Kidney epithelial cell (primary cell): ENCODE results near the gene WDR70. TPM values are rescaled to one million over a fixed set of nuclear protein-coding genes. Genes with fewer than 3 reads are reported as not detected.
"Not testable (repeated sequence)": the region's sequence is repeated elsewhere in the genome, so short reads cannot be mapped to it uniquely, and the experiment has no call there.

Source experiments
- DNase-seq: peaks from one replicate; pipeline ENCODE4 v3.0.0-alpha.2; 2010; ENCODE audit warnings: low read depth
- H3K27me3 ChIP-seq: 2 replicates; pipeline ENCODE4 v1.6.0; 2011; ENCODE audit warnings: low read length; ENCODE audit not compliant: control insufficient read depth, insufficient read depth
- H3K36me3 ChIP-seq: 2 replicates; pipeline ENCODE4 v1.5.1; 2011; ENCODE audit warnings: low read length; ENCODE audit not compliant: control insufficient read depth, insufficient read depth
- H3K4me3 ChIP-seq: 2 replicates; pipeline ENCODE4 v1.5.1; 2011; ENCODE audit warnings: low read depth, mild to moderate bottlenecking, control low read depth, low read length
- total RNA-seq: library from RNA; depleted of rRNA; stranded (reverse); fragments of >200 nt; gene quantifications from 2 replicates; pipeline ENCODE4 v1.2.3, GENCODE V29; 2015
- TF ChIP-seq, protein P1 (sequence below): IDR thresholded peaks from 2 replicates; pipeline ENCODE4 v1.5.1; 2011; ENCODE audit warnings: mild to moderate bottlenecking, moderate library complexity, low read length, control low read depth, inconsistent platforms; ENCODE audit not compliant: insufficient read depth, poor library complexity, severe bottlenecking

WDR70 gene
- total RNA-seq, 1 donor from 2014 or later = 19.6 TPM

DNA sequence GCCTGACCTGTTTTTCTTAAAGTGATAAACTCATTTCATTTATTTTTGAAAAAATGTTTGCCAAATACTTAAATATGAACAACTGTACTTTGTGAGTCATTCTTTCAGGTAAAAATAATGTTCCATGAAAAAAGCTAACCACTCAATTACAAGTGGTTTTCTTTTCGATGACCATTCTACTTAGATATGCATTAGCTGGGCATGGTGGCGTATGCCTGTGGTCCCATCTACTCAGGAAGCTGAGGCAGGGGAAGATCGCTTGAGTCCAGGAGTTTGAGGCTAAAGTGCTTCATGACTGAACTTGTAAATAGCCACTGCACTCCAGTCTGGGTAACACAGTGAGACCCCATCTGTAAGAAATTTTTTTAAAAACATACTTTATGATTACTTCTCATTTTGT, 4.0 kb upstream of the WDR70 start:
- Histone ChIP-seq H3K4me3 (no peak overlapping the region), H3K36me3 (no peaks in the 10 kb centered on the region), H3K27me3 (no peaks in the 10 kb centered on the region)
- TF ChIP-seq, protein P1, sequence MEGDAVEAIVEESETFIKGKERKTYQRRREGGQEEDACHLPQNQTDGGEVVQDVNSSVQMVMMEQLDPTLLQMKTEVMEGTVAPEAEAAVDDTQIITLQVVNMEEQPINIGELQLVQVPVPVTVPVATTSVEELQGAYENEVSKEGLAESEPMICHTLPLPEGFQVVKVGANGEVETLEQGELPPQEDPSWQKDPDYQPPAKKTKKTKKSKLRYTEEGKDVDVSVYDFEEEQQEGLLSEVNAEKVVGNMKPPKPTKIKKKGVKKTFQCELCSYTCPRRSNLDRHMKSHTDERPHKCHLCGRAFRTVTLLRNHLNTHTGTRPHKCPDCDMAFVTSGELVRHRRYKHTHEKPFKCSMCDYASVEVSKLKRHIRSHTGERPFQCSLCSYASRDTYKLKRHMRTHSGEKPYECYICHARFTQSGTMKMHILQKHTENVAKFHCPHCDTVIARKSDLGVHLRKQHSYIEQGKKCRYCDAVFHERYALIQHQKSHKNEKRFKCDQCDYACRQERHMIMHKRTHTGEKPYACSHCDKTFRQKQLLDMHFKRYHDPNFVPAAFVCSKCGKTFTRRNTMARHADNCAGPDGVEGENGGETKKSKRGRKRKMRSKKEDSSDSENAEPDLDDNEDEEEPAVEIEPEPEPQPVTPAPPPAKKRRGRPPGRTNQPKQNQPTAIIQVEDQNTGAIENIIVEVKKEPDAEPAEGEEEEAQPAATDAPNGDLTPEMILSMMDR = no peak
- no peak for DNase-seq

DNA sequence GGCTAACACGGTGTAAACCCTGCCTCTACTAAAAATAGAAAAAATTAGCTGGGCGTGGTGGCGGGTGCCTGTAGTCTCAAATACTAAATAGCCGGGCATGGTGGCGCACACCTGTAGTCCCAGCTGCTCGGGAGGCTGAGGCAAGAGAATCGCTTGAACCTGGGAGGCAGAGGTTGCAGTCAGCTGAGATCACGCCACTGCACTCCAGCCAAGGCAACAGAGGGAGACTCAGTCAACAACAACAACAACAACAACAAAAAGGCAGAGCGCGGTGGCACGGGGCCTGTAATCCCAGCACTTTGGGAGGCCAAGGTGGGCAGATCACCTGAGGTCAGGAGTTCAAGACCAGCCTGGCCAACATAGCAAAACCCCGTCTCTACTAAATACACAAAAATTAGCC, 1.1 kb upstream of the WDR70 start:
- DNase-seq, H3K36me3 ChIP-seq, H3K4me3 ChIP-seq, H3K27me3 ChIP-seq: not testable (repeated sequence)

DNA sequence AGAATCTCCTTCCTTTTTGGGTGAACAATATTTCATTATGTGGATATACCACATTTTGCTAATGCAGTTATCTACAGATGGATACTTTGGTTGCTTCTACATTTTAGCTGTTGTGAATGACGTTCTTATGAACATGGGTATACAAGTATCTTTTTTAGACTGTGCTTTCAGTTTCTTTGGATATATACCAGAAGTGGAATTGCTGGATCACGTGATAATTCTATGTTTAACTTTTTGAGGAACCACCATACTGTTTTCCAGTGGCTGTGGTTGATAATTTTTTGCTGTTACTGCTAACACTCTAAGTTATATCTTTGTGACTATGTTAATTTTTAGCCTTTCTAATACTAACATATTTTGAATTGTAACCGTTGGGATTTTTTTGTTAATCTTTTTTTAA, 12.5 kb downstream of the WDR70 start:
- no peak overlapping the region for H3K4me3 ChIP-seq
- TF ChIP-seq, protein P1 = no peak

GRCh38 chr5:37396352-37396751, 17.2 kb downstream of the WDR70 start:
- no peaks in the 10 kb centered on the region for H3K27me3 ChIP-seq
- H3K4me3 ChIP-seq = no peak overlapping the region
- TF ChIP-seq, protein P1 = no peak
- no peaks in the 10 kb centered on the region for H3K36me3 ChIP-seq
- DNase-seq = no peak

More for the DNA sequence above, 12.5 kb downstream of the WDR70 start:
- no peak for DNase-seq
- H3K36me3 ChIP-seq = no peaks in the 10 kb centered on the region
- no peaks in the 10 kb centered on the region for H3K27me3 ChIP-seq

DNA sequence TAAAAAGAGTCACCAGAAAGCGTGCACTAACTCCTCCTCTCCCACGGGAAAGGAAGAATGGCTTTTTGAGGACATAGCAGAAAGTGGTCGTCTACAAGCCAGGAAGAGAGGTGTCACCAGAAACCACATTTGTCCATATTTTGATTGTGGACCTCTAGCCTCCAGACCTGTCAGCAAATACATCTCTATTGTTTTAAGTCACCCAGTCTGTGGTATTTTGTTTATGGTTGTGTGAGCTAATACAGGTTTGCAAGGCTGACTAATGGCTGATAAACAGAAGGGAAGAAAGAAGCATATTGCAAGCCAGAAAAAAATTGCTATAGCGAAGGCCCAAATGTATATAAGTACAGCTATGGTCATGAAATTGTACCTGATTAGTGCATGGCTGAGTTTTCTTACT, 21.4 kb downstream of the WDR70 start:
- Histone ChIP-seq H3K4me3 (no peak overlapping the region), H3K36me3 (no peaks in the 10 kb centered on the region), H3K27me3 (no peaks in the 10 kb centered on the region)
- TF ChIP-seq, protein P1 = no peak
- no peak for DNase-seq

DNA sequence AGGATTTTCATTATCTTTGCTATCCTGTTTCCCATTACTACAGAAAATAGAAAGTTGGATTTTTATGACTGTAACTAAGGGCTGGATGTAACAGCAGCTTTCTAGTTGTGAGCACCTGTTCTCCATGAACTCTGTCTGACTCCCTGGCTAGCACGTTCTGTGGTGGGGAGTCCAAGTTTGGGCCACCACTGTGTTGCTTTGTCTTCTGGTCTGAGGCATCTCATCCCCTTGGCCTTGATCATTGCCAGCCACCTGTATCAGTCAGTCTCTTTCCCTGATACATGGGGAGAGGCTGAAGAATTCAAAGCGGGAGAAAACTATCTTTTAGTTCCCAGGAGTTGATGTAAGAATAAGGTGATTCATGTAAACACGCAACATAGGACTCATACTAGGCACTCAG, 33.4 kb downstream of the WDR70 start:
- DNase-seq = no peak
- H3K27me3 ChIP-seq = no peaks in the 10 kb centered on the region
- H3K36me3 ChIP-seq = no peaks in the 10 kb centered on the region
- TF ChIP-seq, protein P1 = no peak
- H3K4me3 ChIP-seq = no peak overlapping the region

- H3K27me3 ChIP-seq, H3K36me3 ChIP-seq, DNase-seq, H3K4me3 ChIP-seq: not testable (repeated sequence)
Observed at GRCh38 chr5:37415456-37415855, 36.3 kb downstream of the WDR70 start.
